ENCODE measurements around the gene GNAQ.
"Not testable (repeated sequence)": the region's sequence is repeated elsewhere in the genome, so short reads cannot be mapped to it uniquely, and the experiment has no call there.

Gene GNAQ

DNA sequence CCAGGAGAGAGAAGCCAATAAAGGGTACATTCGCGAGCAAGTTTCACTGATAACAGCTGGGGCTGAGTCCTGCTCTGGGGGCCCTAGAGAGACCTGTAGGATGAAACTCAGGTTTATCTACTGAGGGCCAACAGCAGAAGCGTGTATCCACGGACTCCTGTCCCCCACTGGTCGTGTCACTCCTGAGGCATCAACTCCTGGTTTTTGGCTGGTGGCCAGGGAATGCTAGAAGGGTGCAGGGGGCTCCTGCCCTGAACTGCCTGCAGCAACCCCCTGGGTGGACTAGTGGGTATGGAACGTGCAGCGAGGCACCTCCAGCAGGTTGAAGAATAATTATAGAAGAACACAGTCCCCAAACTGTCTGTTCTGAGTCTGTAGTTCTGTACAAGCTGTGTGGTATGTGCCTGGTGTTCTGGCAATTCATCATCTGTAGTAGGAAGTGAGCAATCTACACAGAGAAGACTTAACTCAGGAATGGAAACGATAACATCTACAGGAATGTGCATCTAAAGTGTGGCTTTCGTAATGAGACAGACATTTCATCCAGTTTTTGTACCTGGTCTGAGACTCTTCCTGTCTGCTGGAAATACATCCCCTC lies 319.0 kb downstream of the GNAQ start:
- in situ Hi-C loops (cut with HindIII; ENCODE audit: low sequenced_read_pairs) = no loop called here

GRCh38 chr9:77710965-77711648 lies 320.5 kb downstream of the GNAQ start:
- in situ Hi-C loops (cut with HindIII; ENCODE audit: low sequenced_read_pairs) = no loop called here

DNA sequence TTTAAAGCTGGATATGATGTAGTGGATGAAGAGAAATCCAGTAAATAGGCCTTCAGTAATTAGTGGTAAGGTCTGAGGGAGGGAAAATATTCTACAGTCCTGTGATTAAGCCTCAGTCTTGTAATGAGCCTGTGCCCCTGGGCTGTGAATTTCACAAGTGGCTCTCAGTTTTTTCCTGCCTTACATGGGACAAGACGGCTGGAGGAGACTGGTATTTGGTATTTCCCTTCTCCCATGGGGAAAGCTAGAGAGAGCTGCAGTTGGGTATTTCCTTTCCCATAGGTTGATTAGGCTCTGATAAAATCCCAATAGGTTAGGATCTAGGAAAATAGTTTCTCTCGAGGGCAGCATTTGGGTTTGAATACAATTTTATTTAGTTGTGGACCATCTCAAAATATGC lies 321.3 kb downstream of the GNAQ start:
- in situ Hi-C loops (cut with HindIII; ENCODE audit: low sequenced_read_pairs) = no loop called here

- in situ Hi-C loops (cut with HindIII; ENCODE audit: low sequenced_read_pairs) = no loop called here
Measured at GRCh38 chr9:77708064-77708815, 323.4 kb downstream of the GNAQ start.

GRCh38 chr9:77707383-77708063 lies 324.1 kb downstream of the GNAQ start:
- in situ Hi-C loops (cut with HindIII; ENCODE audit: low sequenced_read_pairs) = no loop called here

DNA sequence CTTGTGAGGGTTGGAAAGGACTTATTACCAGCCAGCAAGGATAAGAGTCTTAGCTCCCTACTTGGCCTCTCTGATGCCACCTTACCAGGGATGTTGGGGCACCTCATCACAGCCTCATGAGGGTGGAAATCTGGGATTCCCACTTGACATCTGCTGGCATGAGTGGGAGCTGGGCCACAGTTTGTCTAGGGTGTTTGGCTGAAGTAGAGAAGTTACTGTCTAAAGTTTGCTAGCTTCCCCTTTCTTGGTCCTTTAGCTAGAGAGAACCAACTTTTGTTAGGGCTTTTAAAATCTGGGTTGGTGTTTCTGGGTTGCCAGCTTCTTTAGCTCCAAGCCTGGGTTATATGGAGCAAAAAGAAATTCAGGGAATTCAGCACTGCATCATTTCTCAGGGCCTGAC lies 326.0 kb downstream of the GNAQ start:
- in situ Hi-C loops (cut with HindIII; ENCODE audit: low sequenced_read_pairs) = no loop called here

DNA sequence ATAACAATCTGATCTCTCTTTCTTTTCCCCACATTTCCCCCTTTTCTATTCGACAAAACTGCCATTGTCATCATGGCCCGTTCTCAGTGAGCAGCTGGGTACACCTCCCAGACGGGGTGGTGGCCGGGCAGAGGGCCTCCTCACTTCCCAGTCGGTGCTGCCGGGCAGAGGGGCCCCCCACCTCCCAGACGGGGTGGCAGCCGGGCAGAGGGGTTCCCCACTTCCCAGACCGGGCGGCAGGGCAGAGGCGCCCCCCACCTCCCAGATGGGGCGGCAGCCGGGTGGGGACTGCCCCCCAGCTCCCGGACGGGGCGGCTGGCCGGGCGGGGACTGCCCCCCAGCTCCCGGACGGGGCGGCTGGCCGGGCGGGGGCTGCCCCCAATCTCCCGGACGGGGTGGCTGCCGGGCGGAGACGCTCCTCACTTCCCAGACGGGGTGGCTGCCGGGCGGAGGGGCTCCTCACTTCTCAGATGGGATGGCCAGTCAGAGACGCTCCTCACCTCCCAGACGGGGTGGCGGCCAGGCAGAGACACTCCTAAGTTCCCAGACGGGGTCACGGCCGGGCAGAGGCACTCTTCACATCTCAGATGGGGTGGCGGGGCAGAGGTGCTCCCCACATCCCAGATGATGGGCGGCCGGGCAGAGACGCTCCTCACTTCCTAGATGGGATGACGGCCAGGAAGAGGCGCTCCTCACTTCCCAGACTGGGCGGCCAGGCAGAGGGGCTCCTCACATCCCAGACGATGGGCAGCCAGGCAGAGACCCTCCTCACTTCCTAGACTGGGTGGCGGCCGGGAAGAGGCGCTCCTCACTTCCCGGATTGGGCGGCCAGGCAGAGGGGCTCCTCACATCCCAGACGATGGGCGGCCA lies 328.9 kb downstream of the GNAQ start:
- in situ Hi-C loops (cut with HindIII; ENCODE audit: low sequenced_read_pairs) = not testable (repeated sequence)

- in situ Hi-C loops (cut with HindIII; ENCODE audit: low sequenced_read_pairs) = no loop called here
Measured at GRCh38 chr9:77697238-77697984, 334.2 kb downstream of the GNAQ start.

- in situ Hi-C loops (cut with HindIII; ENCODE audit: low sequenced_read_pairs) = not testable (repeated sequence)
Measured at GRCh38 chr9:77690723-77691122, 340.9 kb downstream of the GNAQ start.

DNA sequence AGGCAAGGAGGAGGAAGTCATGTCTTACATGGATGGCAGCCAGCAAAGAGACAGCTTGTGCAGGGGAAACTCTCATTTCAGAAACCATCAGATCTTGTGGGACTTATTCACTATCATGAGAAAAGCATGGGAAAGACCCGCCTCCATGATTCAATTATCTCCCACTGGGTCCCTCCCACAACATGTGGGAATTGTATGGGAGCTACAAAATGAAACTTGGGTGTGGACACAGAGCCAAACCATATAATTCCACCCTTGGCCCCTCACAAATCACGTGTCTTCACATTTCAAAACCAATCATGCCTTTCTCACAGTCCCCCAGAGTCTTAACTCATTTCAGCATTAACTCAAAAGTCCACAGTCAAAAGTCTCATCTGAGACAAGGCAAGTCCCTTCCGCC lies 341.5 kb downstream of the GNAQ start:
- in situ Hi-C loops (cut with HindIII; ENCODE audit: low sequenced_read_pairs) = not testable (repeated sequence)

GRCh38 chr9:77687737-77688136 lies 343.9 kb downstream of the GNAQ start:
- in situ Hi-C loops (cut with HindIII; ENCODE audit: low sequenced_read_pairs) = not testable (repeated sequence)

GRCh38 chr9:77680581-77680980 lies 351.0 kb downstream of the GNAQ start:
- in situ Hi-C loops (cut with HindIII; ENCODE audit: low sequenced_read_pairs) = no loop called here

GRCh38 chr9:77679661-77680368 lies 351.8 kb downstream of the GNAQ start:
- in situ Hi-C loops (cut with HindIII; ENCODE audit: low sequenced_read_pairs) = no loop called here

DNA sequence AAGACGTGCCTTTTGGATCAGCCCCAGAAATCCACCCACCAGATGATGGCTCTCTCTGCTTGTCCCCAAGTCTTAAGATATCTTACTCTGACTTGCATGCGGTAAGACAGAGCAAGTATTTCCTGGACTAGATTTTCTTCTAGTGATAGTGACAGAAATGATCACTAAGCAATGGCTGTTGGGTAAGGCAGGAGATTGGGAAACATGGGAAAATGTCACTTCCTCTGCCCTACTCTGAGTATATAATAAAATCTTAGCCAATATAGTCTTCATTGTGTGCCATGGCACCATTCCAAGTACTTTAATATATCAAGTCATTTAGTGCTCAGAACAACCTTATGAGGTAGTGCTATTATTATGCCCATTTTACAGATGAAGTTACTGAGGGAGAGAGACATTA lies 352.5 kb downstream of the GNAQ start:
- in situ Hi-C loops (cut with HindIII; ENCODE audit: low sequenced_read_pairs) = no loop called here

DNA sequence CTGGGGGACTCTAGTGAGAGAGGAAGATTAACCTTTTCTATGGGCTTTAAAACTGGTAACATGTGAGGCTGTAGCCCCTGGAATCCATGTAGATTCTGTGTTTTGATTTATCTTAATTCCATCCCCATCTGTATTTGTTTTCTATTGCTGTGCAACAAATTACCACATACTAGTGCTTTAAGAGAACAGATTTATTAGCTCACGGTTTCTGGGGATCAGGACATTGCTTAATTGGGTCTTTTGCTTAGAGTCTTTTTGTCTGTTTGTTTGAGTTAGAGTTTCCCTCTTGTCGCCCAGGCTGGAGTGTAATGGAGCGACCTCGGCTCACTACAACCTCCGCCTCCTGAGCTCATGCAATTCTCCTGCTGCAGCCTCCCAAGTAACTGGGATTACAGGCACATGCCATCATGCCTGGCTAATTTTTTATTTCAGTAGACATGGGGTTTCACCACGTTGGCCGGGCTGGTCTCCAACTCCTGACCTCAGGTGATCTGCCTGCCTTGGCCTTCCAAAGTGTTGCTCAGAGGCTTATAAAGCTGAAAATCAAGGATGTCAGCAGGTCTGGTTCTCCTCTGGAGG lies 353.6 kb downstream of the GNAQ start:
- in situ Hi-C loops (cut with HindIII; ENCODE audit: low sequenced_read_pairs) = no loop called here

- in situ Hi-C loops (cut with HindIII; ENCODE audit: low sequenced_read_pairs) = no loop called here
Measured at GRCh38 chr9:77677397-77677796, 354.2 kb downstream of the GNAQ start.

DNA sequence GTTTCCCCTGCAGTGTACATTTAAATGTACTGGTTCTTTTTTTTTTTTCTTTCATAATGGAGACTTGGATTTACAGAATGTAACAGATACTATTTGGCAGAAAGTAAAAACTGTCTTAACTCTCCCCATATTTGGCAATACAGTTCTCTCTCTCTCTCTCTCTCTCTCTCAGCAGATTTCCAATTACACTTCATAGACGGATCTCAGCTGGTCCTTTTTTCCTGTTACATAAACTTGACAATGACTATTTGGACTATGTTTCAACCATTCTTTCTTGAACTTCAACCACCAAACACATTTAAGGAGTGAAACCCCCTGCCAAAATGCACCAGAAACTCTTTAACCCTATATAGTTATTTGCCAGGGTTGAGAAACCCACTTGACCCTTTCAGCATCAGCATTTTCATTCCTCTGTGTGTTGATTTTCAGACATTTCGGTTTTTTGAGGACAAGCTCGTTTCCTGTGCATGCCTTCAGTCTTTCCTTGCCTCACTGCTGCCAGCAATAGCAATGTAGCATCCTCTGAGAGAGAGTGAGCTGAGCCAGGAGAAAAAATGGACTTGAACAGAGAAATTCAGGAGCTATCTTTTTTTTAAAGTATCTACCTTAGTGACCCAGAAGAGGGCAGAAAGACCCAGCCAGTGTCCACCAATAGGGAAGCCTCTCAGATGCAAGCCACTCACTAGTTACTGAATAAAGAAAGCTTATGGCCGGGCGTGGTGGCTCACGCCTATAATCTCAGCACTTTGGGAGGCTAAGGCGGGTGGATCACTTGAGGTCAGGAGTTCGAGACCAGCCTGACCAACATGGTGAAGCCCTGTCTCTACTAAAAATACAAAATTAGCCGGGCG lies 357.4 kb downstream of the GNAQ start:
- in situ Hi-C loops (cut with HindIII; ENCODE audit: low sequenced_read_pairs) = loop anchor here (5.0 kb wide), 1 partner anchor 98 kb away; no protein-coding TSS in a partner anchor

- in situ Hi-C loops (cut with HindIII; ENCODE audit: low sequenced_read_pairs) = loop anchor here (5.0 kb wide), 1 partner anchor 100 kb away; no protein-coding TSS in a partner anchor
Measured at GRCh38 chr9:77672183-77672582, 359.4 kb downstream of the GNAQ start.
